ENCODE results near the gene LRRC39.

LRRC39 gene

GRCh38 chr1:100184536-100184935, 6.5 kb upstream of the LRRC39 start:
- TF ChIP-seq, protein P1, sequence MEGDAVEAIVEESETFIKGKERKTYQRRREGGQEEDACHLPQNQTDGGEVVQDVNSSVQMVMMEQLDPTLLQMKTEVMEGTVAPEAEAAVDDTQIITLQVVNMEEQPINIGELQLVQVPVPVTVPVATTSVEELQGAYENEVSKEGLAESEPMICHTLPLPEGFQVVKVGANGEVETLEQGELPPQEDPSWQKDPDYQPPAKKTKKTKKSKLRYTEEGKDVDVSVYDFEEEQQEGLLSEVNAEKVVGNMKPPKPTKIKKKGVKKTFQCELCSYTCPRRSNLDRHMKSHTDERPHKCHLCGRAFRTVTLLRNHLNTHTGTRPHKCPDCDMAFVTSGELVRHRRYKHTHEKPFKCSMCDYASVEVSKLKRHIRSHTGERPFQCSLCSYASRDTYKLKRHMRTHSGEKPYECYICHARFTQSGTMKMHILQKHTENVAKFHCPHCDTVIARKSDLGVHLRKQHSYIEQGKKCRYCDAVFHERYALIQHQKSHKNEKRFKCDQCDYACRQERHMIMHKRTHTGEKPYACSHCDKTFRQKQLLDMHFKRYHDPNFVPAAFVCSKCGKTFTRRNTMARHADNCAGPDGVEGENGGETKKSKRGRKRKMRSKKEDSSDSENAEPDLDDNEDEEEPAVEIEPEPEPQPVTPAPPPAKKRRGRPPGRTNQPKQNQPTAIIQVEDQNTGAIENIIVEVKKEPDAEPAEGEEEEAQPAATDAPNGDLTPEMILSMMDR (IDR thresholded peaks at IDR 0.05; ENCODE audit: control extremely low read depth, extremely low read depth, low read depth, missing control alignments), result no peak
- DNase-seq (ENCODE audit: extremely low spot score), result no peak
- CTCF ChIA-PET, result interaction anchor here (1.0 to 2.0 kb wide), 3 partner anchors 14 to 21 kb away, joined by 3 to 6 read pairs (median 3); no protein-coding TSS in a partner anchor
- POLR2A ChIA-PET, result no interaction called here

- ChIA-PET CTCF (interaction anchor here (1.6 to 2.0 kb wide), 2 partner anchors 13 to 20 kb away, joined by 4 to 6 read pairs; no protein-coding TSS in a partner anchor), POLR2A (no interaction called here)
- TF ChIP-seq, protein P1 (IDR thresholded peaks at IDR 0.05; ENCODE audit: control extremely low read depth, extremely low read depth, low read depth, missing control alignments), result no peak
- DNase-seq (ENCODE audit: extremely low spot score), result no peak
Observed at GRCh38 chr1:100183370-100183769, 5.3 kb upstream of the LRRC39 start.

GRCh38 chr1:100177295-100178041, 588 bp downstream of the LRRC39 start:
- DNase-seq (ENCODE audit: extremely low spot score), result no peak
- TF ChIP-seq, protein P1 (IDR thresholded peaks at IDR 0.05; ENCODE audit: control extremely low read depth, extremely low read depth, low read depth, missing control alignments), result no peak
- ChIA-PET CTCF (interaction anchor here (2.1 kb wide), 1 partner anchor 14 kb away, joined by 6 read pairs; no protein-coding TSS in a partner anchor), POLR2A (no interaction called here)

DNA sequence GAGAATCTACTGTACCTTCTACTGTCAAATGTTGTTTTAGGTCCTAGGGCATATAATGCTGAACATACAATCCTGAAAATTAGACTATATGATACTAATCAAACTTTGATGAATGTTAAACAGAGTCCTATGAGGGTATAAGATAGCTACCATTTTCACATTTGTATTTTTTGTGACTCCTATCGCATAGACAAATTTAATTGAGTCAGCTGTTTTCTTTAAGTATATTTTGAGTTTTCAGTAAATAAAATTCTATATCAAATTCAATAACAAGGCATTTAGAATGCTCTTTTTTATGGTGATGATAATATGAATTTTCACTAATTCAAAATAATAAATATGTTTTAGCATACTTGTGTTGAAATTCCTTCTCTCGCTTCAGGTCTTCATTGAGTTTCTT, 10.0 kb downstream of the LRRC39 start:
- POLR2A ChIA-PET, result no interaction called here
- CTCF ChIA-PET, result no interaction called here
- TF ChIP-seq, protein P1 (IDR thresholded peaks at IDR 0.05; ENCODE audit: control extremely low read depth, extremely low read depth, low read depth, missing control alignments), result no peak
- no peak for DNase-seq (ENCODE audit: extremely low spot score)

DNA sequence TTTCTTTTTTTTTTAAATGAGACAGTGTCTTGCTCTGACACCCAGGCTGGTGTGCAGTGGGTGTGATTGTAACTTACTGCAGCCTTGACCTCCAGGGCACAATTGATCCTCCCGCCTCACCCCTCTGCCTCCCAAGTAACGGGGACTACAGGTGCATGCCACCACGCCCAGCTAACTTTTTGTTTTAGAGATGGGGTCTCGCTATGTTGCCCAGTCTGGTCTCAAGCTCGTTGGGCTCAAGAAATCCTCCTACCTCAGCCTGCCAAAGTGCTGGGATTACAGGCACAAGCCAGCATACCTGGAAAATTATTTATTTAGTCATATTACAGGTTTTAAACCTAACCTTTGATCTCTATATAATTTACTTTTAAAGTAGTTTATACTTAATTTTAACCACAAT, 13.4 kb downstream of the LRRC39 start:
- ChIA-PET CTCF (interaction anchor here (2.0 kb wide), 1 partner anchor 12 kb away, joined by 6 read pairs; no protein-coding TSS in a partner anchor), POLR2A (no interaction called here)
- DNase-seq (ENCODE audit: extremely low spot score), result no peak
- TF ChIP-seq, protein P1 (IDR thresholded peaks at IDR 0.05; ENCODE audit: control extremely low read depth, extremely low read depth, low read depth, missing control alignments), result no peak

GRCh38 chr1:100164216-100164615, 13.8 kb downstream of the LRRC39 start:
- no peak for DNase-seq (ENCODE audit: extremely low spot score)
- POLR2A ChIA-PET, result no interaction called here
- CTCF ChIA-PET, result interaction anchor here (2.0 kb wide), 1 partner anchor 12 kb away, joined by 6 read pairs; no protein-coding TSS in a partner anchor
- TF ChIP-seq, protein P1 (IDR thresholded peaks at IDR 0.05; ENCODE audit: control extremely low read depth, extremely low read depth, low read depth, missing control alignments), result no peak

Measured in GM10248 (cell line).